GM19438 (cell line): Measurements from ENCODE around the gene GLIPR2.

Source experiments
- ATAC-seq: cut with Tn5 transposase; IDR thresholded peaks from one replicate; pipeline ENCODE4 v1.9.1; 2021; ENCODE audit warnings: low read depth; ENCODE audit not compliant: unreplicated experiment

GLIPR2 gene

DNA sequence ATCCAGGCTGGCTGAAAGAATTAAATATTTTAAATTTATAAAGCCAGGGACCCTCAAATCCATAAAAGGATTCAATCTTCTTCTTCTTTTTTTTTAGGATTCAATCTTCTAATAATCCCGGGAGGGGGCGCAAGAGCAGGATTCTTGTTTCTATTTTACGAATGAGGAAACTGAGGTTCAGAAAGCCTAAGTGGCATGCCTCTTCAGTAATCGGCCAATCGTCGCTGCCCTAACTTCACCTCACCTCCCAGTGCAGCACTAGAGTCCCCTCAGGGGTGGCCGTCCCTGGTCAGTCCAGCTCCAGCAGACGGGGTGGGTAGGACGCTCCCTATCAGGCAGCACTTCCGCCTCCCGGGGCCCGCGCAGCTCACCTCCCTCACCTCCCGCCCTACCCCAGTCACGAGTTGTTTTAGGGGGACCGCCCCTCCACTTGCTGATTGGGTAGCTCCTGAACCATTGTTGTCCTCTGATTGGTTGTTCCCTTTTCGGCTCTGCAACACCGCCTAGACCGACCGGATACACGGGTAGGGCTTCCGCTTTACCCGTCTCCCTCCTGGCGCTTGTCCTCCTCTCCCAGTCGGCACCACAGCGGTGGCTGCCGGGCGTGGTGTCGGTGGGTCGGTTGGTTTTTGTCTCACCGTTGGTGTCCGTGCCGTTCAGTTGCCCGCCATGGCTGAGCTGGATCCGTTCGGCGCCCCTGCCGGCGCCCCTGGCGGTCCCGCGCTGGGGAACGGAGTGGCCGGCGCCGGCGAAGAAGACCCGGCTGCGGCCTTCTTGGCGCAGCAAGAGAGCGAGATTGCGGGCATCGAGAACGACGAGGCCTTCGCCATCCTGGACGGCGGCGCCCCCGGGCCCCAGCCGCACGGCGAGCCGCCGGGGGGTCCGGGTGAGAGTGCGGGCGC, 54.1 kb downstream of the GLIPR2 start, which contains the start of gene CLTA:
Gene CLTA (plus strand): TSS at position 534 of the 902 bp plus-strand sequence. CDS start 136 bp downstream, at position 670.
- peak; percentile 98 for ATAC-seq

DNA sequence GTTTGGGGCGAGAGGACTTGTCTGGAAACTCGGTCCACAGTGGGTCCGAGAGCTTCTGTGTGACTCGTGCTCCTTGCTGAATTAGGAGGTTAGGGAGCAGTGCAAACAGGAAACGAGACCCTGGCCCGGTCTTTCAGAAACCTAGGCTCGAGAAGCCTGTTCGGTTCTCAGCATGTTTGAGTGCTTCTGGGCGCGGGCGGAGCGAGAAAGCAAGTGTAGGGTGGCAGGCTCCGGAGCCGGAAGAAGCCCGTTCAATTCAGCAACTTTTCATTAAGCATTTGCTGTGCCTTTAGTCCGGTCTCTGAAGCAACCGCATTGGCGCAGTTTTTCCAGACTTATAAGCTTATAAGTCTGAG, 54.7 kb downstream of the GLIPR2 start:
- peak; percentile 18 for ATAC-seq

DNA sequence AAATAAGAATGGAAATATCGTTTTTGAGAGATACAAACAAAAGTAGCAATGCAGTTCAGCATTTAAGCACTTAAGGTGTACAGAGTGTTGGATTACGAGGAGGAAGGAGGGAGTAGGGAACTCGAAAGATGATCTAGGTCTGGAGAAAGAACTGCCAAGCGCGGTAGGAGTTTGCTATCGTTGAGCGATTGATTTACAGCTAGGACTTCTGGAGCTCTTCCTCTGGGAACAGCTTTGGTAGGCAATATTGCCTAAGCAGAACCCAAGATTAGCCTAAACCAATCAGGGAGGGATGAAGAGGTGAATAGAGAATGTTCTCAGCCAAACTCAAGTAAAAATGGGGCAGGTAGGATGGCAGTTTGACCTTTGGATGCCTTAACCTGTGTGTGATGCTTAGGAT, 55.2 kb downstream of the GLIPR2 start:
- ATAC-seq = no peak

DNA sequence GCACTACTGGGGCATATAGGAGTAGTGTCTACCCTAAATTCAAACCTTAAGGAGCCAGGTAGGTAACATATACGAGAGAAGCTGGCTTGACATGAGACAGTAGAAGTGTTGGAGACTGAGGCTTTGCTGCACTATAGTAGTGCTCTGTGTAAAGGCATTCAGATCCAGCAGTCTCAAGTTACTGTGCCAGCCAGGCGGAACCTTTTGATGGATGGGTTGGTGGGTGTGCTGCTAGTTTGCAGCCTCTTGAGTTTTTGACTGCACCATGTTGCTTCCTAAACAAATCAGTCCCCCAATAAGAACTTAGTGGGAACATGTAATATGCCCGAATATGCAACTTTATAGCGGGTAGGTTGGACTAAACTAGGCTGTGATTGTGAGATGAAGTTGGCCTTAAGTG, 55.7 kb downstream of the GLIPR2 start:
- no peak for ATAC-seq

DNA sequence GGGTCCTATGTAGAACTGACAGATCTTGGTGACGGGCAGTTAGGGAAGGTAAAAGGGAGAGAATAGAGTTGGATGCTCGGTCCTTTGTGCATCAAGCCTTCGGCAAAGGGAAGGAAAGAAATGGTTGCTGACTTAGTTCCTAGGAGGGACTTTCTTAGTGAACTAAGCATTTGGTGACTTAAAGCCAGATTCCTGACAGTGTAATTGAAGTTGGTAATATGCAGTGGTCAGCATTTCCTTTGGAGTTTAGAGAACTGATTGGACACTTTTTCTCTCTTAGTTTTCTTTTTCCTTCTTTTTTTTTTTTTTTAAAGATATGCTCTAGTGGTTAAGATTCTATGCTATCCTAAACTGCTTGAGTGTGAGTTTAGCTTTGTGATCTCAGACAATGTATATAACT, 56.5 kb downstream of the GLIPR2 start:
- ATAC-seq = no peak

DNA sequence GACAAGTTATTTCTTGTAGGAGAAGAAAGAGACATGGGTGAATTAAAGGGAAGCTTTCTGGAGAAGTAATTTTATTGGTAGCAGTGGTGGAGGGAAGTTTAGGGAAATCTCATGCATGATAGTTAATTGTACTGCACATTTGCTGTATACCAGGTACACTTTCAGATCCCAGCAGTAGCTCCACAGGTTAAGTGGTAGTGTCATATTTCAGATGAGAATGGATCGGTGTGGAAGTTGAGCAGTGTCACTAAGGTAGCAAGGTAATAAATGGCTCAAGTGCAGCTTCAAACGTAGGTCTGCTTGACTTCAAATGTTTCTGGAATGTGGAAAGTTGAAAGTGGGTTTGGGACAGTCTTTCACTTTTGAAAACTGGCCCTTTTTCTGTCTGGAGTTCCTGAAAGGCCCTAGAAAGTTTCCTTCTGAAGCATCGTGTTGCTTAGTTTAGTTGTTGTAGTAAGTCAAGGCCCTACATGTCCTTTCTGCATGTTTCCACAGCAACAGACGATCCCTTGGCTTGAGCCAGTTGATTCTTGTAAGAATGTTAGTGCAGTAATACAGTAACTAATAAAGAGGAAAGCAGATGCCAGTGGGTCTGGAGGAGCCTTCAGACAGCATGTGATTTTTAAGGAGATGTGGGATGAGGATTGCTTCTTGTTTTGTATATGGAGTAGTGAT, 57.9 kb downstream of the GLIPR2 start:
- ATAC-seq = no peak

DNA sequence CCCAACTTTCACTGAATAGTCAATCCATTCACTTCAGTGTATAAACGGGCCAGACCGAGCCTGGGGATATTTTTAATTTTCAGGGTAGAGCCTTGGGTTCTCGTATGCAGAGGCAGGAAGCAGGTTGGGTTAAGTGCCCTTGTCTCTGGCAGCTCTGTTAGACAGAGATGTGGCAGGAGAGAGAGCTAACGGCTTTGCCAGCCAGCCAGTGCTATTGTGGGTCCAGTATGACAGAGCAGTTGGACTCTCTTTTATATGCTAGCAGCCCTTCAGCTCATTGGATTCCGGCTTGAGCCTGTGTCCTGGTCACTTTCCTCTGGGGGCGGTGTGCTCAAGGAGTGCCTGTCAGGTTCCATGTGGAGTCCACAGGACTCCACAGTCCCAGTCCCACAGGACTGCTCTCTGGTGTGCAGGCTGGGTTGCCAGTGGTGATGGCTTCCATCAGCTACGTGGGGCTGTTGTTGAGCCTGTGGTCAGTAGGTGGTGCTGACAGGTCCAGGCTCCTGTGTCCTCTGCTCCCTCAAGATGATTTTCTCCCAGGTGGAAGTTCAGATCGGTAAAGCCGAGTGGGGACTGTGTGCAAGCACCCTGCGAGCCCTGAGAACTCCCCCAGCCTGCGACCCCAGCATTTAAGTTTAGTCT, 68.5 kb downstream of the GLIPR2 start:
- no peak for ATAC-seq

DNA sequence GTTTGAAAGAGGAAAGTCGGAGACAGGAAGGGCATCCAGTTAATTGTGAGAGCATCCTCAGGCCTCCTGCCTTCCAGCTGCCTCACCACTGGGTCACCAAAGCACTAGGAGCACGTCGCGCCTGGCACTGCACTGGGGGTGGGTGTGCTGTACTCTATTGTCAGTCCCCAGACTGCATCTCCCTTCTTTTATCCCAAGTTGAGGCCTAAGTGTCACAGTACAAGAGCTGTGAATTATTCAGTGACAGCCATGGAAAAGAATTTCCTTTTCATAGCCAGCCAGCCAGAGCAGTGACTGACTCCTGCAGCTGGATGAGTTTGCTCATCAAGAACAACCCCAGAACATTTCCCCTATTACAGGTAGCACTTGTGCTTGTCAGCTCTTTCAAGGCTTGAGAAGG, 70.5 kb downstream of the GLIPR2 start:
- ATAC-seq = no peak

DNA sequence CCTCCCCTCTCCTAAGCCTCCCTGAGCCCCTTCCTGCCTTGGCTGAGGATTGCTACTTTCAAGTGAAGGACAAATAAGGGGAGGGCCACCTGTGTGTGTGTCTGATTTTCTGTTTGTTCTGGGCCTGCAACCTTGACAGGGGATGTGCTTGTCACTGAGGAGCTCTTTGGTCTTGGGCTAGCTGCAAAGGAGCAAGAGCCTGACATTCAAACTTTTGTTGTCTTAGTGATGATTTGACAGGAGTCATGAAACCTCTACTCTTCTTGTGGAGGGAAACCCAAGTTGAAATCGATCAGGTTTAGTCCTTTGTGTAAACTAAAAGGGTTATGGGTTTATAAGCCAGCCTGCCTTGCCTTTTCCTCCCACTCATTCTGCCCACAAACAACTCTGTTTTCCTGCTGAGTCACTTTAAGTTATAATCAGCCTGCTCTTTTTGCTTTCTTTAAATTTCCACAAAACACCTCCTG, 71.0 kb downstream of the GLIPR2 start:
- no peak for ATAC-seq

DNA sequence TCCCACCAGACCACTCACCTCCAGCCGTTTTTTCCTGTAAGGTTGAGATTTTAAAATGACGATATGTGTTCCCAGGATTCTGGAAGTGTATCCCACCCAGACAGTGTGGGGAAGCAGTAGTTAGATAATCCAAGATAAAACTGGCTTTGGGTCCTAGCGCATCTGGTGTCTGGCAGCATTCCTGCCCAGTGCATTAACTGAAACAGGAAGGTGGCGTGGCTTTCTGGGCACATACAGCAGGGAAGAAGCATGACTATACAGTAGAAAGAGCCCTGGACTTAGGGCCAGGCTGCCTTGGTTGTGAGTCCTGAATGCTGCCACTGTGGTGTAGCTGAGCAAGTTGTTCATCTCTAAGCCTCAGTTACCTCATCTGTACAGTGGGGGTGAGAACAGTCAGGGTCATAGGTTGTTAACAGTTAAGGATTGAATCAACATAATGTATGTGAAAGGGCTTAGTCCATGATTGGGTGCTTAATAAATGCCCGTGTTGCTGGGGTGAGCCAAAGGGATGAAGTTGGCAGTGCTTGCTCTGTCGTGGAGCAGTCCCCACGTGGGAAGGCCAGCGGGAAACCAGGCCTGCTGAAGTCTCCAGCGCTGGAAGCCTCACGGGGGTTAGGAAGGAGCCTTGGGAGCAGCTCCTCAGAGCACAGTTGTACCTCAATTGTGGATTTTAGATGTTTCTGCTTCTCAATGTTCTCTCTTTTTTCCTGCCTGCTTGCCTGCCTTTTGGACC, 72.2 kb downstream of the GLIPR2 start:
- no peak for ATAC-seq

DNA sequence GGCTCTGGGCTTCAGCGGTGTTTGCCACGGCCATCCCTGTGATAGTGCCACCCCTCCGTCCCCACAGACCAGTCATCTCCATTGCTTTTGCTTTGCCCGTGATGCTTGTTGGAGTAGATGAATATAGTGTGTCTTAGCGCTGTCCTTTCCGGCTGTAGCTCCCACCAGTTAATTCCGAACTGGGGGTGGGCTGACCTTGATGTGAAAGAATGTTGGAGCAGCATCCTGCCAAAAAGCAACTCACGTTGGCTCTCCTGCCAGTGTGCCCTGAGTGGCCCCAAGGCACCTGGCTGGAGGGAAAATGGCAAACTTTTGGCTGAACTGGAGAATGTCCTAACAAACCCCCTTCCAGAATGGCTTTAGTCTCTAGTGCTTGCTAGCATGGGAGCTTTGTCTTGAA, 74.2 kb downstream of the GLIPR2 start:
- ATAC-seq = no peak

DNA sequence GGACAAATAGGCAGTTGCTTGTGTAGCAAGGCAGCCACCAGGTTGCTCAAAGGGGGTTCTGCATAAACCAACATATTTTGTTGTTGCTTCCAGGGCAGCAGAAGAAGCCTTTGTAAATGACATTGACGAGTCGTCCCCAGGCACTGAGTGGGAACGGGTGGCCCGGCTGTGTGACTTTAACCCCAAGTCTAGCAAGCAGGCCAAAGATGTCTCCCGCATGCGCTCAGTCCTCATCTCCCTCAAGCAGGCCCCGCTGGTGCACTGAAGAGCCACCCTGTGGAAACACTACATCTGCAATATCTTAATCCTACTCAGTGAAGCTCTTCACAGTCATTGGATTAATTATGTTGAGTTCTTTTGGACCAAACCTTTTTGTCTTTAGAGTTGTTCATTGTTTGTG, 75.0 kb downstream of the GLIPR2 start:
- no peak for ATAC-seq

DNA sequence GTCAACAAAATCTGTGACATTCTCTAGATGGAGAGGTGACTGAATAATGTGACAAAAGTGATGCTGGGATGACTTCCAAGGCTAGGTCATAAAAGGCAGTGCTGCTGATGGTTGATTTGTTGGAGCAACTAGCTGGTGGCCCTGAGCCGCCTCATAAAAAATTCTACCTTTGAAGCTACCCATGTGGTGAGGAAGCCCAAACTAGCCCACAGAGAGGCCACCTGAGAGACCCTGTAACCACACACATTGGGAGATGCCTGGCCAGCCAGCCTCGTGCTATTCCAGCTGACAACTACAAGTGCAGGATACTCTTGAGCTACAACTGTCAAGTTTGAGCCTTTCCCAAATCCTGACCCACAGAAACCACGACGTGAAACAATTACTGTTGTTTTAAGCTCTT, 76.9 kb downstream of the GLIPR2 start:
- no peak for ATAC-seq
